Kidney glomerular epithelial cell (primary cell): ENCODE results near the gene NUP93.

Experiments
- DNase-seq: peaks from one replicate; lab custom pipeline; 2025; lab: John Stamatoyannopoulos, UW

NUP93 gene

DNA sequence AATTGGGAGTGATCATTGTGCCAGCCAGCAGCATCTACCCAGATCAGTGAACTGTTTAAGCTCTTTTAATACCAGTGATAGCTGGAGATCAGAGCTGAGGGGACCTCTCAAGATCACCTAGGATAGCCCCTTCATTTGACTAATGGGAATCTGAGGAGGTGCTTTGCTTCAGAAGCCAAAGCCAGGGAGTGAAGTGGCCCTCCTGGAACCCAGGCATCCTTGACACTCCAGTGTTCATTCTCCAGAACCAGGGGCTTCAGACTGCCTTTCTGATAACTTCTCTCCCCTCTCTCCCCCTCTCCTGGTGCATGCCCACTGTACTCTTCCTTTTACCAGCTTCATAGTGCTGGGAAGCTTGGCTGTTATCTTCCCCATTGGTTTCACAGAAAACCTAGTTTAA is 87.1 kb downstream of the NUP93 start:
- DNase-seq: no peak

DNA sequence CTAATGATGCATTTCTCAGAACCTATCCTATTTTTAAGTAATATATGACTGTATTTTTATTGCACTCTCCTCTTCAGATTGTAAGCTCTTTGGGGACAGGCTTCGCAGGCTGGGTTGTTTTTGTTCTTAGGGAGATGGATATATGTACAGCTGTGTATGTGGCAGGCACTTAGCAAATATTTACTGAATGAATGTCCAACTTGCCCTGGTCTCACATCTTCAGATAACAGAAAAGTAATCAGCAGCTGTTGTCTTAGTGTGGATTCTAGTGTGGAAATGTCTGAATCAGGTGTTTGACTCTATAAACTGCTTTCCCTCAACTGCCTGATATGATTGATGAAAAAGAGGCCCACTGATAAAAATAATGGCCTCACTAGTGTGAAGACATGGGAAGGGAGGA is 88.0 kb downstream of the NUP93 start:
- no peak for DNase-seq

DNA sequence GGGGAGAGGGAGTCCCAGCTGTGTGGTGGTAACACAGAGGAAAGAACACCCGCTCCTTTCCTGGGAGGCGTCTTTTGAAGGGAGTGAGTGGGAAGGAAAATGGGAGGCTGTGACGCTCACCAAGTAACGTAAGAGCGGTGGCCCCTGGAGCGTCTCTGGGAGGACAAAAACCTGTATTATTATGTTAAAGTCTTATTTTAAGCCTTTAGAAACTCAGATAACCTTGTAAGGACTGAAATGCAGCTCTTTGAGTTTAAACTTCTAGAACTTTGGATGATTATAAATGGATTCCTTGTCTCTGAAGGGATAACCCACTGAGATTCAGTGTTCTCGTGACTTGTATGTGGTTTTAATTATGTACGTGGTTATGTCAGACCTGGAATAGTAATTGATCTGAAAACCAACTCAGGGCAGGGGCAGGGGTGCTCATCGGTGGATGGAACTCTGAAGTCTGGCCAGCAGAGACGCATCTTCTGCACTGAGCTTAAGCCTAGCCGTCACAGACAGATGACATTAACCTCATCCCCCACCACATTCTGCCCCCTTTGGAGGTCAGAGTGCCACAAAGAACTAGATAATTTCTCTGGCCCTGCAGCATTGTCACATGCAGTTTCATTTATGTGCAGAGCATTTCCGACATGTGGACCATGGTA is 93.3 kb downstream of the NUP93 start:
- DNase-seq: no peak

DNA sequence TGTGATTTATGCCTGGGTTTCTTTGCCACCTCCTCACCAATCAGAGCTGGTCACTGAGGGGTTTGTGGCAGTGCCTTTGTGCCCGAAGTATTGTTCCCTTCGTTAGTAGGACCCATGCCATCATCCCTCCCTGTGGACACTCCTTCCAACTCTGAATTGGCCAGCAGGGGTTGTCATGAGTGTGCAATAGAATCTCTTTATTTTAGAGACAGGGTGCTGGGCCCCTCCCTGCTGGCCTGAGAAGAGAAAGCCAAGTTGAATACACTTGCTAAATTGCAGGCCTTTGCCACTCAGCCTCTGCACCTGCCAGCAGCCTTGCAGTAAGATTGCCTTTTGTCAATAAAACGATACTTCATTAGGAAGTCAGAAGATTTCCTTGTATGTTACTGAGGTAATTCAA is 94.4 kb downstream of the NUP93 start:
- DNase-seq: no peak

DNA sequence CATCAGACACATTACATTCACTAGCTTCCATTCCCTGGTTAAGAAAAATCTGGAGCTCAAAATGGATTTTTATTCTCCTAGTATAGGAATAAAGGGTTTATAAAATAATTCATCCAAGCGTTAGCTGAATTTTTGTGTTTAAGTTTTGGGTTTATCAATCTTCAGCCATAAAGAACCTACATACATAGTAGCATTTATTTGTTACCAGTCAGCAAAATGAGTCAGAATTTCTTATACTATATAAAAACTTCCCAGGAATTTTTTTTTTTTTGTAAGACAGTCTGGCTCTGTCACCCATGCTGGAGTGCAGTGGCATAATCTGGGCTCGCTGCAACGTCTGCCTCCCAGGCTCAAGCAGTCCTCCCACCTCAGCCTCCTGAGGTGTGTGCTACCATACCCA is 94.9 kb downstream of the NUP93 start:
- no peak for DNase-seq

DNA sequence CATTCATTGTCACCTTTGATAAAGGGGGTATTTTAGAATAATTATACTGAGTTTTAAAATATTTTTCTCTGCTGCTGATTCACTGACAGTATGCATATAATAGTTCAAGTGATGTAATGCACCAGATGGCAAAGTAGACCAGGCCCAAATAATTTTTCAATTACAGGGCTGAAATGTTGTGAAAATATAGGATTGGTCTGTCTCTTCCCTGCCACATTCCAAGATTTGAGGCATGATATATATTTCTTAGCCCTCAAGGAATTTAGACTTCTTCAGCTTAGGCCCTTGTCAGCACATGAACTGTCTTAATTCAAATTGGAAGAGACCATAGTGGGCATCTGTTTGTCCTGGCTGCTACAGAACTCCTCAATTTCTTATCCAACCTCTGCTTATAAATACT is 95.9 kb downstream of the NUP93 start:
- DNase-seq: no peak

DNA sequence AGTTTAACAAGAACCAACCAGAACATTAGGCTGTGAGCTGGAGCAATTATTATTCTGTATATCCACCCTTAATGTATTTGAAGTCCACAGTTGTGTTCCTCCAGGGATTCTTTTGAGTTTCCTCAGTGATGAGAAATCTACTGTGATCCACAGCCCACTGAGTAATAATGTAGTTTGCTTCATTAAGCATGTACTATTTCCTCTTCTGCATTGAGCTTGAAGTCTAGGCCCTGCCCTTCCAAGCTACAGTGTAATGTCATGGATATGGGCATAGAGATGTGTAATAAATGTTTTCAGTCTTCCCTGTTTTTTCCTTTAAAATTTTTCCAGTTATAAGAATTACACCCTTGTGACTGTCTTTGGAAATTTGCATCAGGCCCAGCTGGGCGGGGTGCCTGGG is 98.7 kb downstream of the NUP93 start:
- DNase-seq: peak; percentile 63

DNA sequence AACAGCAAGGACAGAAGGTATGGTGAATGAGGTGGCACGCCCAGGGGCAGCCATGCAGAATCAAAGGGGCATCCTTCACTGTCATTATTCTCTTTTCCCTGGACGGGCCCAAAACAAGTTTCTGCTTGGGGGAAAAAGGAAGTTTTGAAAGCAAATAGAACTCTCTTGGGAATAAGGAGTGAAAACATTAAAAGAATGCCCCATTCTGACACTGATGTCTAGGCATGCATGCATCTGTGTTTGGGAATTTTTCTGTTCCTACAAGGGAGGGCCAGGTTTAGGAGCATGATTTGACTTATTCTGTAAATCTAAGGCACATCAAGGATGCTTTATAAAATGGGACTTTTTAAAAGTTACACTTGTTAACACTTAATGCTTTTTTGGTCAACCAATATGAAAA is 100.7 kb downstream of the NUP93 start:
- DNase-seq: peak; percentile 28

DNA sequence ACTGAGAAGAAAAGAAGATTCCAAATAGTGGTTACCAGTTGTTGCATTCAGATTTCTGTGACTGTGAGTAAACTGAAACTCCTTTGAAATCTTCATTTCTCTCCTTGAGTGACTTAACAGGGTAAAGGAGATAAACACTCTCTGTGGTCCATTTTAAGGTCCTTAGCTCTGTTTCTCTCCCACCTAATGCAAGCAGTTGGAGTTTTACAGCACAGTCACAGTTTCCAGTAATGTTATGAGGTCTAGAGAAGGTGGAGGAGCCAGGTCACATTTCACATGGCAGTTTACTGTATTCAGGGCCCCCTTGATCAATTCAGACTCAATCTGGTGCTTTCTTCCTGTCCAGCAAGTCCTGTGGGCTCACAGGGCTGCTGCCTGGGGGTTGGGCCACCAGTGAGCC is 102.8 kb downstream of the NUP93 start:
- no peak for DNase-seq

DNA sequence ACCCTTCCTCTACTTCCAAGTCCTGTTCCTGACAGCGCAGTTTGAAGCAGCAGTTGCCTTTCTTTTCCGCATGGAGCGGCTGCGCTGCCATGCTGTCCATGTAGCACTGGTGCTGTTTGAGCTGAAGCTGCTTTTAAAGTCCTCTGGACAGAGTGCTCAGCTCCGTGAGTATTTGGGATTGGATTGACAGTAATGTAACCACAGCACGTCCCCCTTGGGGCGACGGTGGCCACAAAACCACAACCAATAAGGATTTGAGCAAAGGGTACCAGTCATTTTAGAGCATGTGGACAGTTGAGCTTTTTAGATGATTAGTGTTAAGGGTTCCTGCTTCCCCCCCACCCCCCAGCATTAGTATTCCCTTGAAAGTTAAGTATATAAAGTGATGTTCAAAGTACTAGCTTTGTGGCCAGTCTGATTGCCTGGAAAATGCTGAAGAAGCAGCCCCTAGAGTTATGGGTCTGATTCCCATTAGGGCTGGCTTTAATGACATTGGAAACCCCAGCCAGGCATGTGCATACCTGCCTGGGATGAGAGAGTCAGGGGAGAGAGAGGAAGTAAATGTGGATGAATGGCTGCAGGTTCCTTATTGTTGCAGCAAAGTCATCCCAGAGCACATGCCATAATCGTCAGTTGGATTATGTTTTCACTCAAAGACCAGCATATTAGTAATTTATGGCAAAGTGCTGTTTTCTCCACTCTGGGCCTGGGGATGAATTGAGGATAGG is 103.5 kb downstream of the NUP93 start:
- DNase-seq: no peak

DNA sequence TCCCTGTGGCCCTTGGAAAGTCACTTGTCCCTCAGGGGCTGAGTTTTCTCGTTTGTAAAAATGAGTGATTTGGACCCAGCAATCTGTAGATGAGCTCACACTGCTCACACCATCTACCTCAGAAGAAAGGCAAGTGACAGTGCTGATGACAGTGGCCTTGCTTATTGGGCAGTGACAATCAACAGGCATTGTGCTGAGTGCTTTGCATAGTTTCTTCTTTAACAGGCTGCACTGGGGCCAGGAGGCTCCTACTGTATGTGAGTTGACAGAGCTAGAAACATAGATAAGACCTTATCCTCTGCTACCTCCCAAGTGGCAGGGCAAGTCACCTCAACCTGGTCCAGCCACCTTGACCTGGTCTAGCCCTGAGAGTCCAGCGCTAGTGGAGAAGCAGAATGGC is 105.4 kb downstream of the NUP93 start:
- DNase-seq: no peak

DNA sequence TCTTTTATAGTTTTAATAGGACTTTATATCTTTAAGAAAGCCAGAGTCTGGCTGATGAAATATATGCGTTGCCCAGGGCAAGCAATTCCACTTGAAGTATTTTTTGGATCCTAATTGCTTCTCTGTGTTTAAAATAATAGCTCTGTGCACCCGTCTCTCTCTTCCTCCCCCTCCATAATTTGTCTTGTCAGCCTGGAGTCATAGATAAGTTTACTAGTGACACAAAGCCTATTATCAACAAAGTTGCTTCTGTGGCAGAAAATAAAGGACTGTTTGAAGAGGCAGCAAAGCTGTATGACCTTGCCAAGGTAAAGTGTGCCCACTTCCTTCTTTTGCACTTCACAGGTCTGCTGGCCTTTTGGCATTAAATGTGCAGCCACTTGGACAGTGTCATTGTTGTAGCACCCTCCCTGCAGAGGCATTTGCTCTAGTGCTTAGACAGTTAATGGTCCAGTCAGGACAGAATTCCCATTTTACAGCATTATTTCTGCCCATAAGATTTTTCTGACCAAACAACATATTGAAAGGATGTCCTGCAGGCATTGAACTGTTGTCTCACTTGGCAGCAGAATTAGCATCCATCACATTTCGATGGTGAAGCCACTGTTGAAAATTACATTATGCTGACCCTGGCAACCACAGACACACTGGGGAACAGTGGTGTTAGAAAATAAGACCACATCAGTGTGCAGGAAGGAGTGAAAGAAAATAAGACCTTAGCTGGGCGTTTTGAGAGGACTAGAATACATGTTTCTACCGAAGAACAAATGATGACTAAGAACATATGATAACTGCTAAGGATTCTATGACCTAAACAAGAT is 106.7 kb downstream of the NUP93 start:
- DNase-seq: no peak

DNA sequence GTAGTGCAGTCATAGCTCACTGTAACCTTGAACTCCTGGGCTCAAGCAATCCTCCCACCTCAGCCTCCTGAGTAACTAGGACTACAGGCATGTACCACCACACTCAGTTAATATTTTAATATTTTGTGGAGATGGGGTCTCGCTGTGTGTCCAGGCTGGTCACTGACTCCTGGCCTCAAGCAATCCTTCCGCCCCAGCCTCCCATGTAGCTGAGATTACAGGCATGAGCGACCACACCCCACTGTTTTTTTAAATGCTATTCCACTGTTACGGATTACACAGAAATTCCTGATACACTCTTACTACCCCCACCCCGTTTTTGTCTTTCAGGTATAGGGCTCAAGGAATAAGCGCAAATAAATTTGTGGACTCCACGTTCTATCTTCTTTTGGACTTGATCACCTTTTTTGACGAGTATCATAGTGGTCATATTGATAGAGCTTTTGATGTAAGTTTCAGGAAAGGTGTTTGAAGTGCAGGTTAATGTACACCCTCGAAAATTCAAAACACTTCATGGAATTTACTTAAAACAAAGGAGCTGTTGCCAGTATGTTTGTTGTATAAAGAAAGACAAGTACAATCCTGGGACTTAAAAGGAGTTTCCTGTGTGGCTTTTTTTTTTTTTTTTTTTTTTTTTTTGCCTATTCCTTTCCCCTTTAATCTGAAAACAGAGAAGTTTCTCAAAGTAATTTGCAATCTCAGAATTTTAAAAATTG is 108.9 kb downstream of the NUP93 start:
- DNase-seq: no peak

DNA sequence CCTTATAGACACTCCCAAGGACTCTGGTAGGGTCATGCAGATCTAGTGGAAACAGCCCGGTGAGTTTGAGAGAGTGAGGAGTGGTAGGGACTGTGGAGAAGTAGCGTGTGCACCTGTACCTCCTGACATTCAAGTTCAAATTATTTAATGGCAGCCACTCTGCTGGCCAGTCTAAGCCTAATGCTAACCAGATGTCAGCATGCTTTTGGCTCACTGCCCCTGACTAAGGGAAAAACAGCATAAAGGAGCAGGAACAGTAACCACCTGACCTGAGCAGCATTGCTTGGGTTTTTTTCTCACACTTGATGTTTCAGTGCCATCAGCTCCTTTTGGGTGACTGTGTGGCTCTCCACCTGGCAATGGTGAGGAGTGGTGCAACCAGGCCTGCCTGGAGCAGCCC is 111.3 kb downstream of the NUP93 start:
- no peak for DNase-seq

DNA sequence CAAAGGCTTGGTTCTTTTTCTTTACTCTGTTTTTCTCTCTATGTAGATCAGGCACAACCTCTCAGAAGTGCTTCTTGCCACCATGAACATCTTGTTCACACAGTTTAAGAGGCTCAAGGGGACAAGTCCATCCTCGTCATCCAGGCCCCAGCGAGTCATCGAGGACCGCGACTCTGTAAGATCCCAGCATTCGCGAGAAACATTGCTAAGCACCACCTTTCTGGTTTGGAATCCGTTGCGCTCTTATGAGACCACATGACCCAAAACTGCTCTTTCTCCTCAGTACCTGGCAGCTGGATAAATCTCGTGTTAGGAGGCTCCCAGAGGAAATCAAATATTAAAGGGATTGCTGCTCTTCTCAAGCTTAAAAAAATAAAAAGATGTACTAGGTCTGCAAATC is 111.7 kb downstream of the NUP93 start:
- no peak for DNase-seq

DNA sequence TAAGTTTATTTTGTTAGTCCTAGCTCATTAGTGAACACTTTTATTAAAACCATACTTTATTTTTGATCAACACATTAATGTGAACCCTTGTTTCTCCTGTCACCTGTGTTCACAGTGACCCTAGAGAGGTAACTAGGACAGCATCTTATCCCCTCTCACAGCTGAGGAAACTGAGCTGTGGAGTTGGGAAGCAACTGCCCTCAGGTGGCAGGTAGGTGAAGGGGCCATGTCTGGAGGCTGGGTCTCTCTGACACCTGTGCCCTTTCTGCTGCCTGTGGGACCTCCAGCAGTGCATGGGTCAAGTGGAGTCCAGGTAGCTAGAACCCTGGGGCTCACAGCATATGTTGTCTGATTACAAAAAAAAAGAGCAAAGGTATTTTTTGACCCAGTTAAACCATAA is 112.2 kb downstream of the NUP93 start:
- DNase-seq: no peak

DNA sequence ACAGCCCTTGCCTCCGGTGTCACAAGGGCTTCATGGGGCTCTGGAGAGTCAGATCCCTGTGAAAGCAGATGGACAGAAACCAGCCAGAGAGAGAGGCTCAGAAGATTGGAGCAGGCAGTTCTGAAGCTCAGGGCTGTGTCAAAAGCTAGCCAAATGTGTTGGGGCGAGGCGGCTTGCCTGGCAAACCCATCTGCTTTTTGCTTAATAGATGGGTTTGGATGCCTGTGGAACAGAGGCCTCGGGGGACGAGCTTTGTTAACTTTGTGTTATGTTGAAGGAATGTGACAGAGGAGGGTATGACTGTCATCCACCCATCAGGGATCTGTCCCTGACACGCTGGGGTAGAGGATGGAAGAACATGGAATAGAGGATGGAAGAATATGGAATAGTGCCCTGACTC is 114.1 kb downstream of the NUP93 start:
- no peak for DNase-seq

DNA sequence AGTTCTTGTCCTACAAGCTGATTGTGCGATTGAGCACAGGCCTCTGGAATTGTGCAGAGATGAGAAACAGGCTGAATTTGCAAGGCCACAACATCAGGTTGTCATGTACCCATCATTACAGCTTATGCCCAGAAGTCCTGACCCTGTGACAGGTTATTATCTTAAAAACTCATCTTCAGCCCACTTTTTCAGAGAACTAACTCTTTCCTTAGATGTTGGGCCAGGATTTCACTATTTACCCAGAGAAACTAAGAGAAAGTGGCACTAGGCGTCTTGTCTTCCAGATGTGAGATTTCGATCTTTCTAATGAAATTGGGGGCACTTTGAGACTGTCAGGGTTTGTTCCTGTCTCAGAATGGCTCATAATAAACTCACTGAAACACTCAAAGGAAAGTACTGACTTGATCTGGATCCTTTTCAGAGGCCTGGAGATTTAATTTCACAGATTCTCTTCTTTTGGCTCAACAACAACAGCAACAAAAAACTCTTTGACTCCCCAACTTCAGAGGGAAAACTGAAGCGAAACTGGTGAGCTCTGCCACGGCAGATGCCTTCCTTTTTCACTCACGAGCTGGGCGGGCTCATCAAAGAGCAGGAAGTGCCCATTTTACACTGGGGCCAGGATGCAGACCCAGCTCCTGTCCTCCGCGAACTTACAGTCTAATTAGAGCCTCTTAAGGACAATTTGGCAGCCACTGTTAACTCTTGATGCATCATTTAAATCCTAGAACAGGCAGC is 117.4 kb downstream of the NUP93 start:
- DNase-seq: no peak

DNA sequence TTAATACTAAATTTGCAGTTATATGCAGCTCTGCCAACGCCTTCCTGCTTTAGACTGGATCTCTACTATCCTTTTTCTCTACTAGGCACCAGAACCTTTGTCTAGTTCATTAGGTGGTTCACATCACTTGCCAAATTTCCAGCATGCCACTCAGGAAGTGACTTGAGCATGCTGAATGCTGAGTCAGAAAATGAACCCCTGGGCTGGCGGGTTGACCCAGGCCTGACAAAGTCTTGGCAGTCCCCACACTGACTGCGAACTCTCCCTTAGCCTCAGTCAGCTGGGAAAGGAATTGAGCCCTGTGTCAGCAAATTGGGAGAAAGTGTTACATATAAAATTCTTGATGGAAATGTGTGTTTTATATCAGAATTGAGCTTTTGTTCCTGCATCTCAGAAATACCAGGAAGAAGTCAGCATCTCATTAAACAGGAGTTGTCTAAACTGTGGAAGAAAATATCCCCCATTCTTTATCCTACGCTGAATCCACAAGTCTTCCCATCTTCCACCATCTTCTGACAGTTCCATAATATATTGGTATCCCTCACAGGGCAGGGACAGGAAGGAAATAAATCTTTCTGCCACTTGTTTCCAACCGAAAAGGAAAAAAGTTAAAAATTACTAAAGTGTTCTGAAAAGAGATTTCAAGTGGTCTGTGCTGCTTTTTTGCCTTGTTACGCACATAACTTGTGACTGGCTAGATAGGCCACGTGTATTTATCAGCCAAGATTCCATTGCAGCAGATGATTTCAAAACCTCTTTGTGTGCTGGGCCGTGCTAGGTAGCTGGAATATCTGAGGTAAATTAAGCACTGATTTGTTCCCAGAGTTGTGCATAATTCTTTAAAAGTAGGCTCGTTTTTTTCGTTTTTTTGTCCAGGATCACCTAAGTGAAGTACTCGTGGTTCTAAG is 118.4 kb downstream of the NUP93 start:
- DNase-seq: peak; percentile 73

DNA sequence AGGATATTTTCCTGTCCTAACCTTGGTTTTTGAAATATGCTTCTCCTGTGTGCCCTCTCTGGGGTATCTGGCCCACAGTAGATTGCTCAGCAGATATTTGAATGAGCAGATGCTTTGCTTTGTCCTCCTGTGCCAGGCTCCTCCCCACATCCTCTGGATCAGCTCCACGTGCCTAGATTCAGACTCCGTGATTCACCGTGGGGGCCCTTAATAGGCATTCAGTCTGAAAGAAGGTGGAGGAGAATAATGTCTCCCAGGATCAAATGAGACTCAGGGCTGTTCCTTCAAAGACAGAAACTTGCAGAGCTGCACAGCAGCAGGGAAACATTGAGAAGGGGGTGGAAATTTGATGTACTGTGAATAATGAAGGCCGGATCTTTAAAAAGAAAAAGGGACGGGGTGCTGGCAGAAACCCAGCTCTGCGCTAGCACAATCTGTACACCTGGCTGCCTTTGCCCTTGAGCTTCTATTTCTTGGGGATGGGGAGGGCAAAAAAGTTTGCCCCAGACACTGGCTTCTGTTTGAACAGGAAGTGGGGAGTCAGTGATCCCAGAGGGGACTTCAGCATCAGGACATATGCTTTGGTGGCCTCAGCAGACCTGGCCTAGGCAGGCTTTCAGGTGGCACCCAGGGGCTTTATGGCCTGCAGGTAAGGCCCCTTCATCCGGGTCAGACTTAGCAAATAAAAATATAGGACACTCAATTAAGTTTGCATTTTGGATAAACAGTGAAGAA is 119.2 kb downstream of the NUP93 start:
- DNase-seq: peak; percentile 89
